HS-27A (cell line): ENCODE measurements around the gene GM2A.
A peak's percentile ranks its signal among the peaks of the same experiment; 100 is the strongest.

Experiments
- DNase-seq: peaks from one replicate; pipeline ENCODE4 v3.0.0-alpha.2; 2012; ENCODE audit warnings: low read depth, missing footprints

GM2A gene

DNA sequence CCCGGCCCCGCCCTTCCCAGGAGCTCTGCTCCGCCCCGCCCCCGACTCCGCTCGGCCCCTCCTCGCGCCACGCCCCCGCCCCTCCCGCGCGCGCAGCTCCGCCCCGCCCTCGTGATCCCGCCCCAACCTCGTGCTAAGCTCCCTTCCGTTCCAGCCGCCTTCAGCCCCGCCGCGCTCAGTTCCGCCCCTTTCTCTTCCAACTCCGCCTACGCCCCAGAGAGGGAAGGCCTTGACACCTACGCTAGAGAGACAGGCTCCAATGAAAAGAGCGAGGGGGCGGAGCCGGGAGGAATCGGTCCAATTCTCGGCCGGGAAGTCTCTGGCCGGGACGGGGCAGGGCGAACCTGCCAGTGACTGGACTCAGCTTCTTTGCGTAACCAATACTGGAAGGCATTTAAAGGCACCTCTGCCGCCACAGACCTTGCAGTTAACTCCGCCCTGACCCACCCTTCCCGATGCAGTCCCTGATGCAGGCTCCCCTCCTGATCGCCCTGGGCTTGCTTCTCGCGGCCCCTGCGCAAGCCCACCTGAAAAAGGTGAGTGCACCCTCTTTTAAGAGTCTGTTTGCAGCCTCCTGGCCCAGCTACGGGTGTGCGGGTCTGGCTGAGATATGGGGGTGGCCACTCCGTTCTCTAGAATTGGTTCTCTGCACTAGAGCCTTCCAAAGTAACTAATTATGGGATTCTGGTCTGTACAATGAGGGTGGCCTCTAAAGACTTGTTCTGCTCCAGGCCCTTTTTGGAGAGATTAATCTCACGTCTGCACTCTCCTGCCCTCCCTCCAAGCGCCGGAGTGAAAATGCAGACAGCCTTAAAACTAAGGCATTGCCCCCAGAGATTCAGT is at the start of gene GM2A:
GM2A (plus strand) TSS at position 424 of the 843 bp plus-strand sequence; CDS start at position 456, 32 bp downstream.
- DNase-seq: peak; percentile 88

DNA sequence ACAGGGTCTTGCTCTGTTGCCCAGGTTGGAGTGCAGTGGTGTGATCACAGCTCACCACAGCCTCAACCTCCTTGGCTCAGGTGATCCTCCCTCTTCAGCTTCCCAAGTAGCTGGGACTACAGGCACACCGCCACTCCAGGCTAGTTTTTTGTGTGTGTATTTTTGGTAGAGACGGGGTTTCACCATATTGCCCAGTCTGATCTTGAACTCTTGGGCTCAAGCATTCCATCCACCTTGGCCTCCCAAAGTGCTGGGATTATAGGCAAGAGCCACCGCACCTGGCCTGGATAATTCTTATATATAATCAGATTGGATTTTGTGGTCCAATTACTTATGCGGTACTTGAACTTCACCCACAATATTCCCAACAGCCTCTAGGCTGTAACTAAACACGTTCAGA is 48.9 kb upstream of the GM2A start:
- no peak for DNase-seq

DNA sequence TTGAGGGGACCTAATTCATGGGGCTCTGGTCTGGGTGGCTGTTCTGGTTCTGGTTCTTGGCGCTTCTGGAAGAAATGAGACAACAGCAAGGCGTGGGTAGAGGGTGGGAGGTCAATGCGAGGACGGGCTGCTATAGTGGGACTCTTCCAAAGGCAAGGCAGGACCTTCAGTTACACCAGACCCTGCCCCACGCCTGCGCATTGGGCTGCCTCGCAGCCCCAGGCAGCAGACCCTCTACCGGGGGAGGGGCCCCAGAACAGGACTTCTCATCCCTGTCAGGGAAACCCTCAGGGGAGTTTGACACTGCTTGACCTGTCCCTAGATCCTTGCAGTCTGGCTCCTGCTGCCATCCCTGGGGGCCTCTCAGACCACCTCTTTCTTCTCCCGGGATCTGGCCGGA is 47.6 kb upstream of the GM2A start:
- DNase-seq: no peak

DNA sequence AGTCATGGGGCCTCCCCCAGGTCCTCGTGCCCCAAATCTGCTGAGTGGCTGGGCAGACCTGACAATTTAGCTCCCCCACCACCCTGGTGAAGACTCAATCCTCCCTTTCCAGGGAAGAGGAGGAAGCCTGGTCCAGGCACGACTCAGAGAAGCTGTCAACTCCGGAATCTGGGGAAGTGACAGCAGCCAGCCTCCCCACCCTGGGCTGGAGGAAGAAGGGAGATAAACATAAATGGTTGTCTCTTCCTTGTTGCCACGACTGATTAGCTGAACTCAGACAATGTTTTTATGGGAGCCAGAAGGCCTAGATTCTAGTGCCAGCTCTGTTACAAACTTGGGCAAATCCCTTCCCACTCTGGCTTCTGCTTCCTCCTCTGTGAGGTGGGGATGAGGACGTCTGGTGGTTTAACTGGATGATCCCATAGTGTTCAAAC is 44.5 kb upstream of the GM2A start:
- no peak for DNase-seq

GRCh38 chr5:151212406-151212798 is 40.6 kb upstream of the GM2A start:
- no peak for DNase-seq

- DNase-seq: no peak
These were observed 39.0 kb upstream of the GM2A start for GRCh38 chr5:151213803-151214613.

DNA sequence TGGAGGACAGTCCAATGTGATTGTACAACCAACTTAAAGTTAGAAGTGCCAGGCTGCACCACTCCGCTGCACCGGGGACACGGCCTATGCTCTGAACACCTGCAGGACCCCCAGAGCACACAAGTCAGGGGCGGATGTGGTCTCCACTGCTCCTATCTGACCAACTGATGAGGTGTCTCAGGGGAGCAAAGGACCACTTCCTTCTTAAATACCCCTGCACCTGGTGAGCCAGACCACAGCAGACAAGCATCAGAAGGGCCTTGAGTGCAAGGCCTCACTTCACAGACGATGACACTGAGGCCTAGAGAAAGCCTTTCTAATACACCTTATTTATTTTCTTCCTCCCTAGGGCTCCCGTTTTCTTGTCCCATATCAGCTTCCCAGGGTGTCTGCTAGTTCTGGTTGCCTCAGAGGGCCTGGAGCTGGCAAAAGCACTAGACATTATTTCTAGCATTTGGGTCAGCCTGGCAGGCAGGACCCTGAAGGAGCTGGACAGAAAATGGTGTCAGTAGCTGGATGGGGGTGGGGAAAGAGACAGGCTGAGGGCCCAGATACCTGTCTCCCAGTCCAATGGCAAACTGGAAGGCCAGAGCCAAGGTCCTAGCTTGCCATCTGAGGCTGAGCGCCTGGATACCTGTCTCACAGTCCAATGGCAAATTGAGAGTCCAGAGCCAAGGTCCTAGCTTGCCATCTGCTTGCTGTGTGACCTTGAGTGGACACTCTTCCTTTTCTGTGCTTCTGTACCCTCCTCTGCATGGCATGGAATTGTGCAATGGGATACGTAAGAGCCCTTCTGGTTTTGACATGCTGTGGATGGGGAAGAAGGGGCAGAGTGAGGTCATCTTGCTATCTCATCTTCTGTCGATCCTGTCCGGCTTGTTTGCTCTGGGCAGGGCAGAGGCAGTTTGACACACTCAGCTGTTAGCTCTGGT is 38.1 kb upstream of the GM2A start:
- DNase-seq: no peak

- DNase-seq: no peak
These were observed 37.5 kb upstream of the GM2A start for GRCh38 chr5:151215546-151215880.

DNA sequence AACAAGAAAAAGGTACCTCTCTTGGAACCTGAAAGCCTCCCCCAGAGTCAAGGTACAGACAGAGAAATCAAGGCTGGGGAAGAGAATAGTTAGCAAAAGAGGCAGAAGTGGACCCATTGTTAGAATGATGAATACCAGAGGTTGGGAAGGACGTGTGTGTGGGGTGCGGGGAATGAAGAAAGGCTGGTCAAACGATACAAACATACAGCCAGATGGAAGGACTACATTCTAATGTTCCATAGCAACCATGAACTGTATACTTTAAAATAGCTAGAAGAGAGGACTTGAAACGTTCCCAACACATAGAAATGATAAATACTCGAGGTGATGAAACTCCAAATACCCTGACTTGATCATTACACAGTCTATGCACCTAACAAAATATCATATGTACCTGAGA is 36.2 kb upstream of the GM2A start:
- DNase-seq: no peak

DNA sequence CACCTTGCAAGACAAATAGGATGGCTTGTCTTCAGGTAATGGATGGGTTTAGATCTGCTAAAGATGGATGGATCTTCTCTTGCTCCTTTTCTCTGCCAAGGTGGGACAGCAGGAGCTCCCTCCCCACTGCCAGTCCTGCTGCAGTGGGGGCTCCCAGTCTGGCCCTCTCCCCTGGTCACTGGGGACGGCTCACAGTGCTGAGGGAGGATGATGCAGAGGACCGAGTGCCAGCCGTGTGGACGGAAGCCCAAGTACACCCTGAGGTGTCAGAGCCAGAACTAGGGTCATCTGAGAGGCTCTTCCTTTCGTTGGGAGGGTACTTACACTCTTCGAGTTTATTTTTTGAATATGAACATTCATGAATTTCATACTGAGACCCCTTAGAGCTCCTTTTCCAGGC is 34.8 kb upstream of the GM2A start:
- DNase-seq: no peak

- DNase-seq: no peak
These were observed 33.8 kb upstream of the GM2A start for GRCh38 chr5:151219138-151219537.

DNA sequence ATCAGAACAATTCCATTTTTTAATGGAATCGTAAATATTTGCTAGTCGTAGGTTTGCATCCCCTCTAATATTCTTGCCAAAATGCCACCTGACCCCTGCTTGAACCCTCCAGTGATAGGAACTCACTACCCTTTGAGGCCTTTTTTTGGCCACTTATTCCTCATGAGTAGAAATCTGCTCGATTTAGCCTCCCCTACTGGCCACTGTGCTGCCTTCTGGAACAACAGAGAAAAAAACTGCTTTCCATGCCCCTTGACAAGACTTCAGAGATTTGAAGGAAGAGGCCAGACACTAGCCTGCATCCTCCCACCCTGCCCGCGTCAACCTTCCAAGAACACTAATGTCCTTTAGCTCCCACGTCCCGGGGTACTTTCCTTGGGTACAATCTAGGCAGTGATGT is 33.2 kb upstream of the GM2A start:
- DNase-seq: no peak

- DNase-seq: no peak
These were observed 31.4 kb upstream of the GM2A start for GRCh38 chr5:151221574-151221973.

DNA sequence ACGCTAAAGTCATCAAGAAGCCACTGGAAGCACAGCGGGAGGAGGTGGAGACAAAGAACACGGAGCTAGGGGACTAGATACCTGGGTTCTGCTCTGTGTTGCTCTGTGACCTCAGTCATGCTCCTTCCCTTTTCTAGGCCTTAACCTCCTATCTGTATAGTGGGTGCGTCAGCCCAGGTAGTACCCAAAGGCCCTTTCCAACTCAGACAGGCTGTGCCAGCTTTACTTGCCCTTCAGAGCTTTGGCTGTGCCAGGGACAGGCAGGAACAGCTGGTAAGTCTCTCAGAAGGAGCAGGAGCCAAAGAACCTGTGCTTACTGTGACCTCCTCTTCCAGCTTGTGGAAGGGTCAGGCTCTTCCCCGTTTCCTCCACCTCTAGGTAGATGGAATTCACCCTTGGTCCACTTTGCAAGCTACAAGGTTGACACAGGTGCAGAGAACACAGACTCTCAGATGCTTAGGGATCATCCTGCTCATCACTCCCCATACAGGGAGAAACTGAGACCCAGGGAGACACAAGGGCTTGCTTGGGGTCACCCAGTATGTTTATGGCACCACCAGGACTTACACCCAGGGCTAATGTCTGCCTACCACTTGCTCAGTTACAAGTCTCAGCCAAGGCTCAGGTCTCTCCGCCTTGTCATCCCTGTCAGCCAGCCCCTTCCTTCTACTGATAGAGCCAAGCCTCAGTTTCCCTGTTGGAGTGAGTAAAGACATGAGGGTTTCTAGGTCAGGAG is 30.8 kb upstream of the GM2A start:
- DNase-seq: no peak

DNA sequence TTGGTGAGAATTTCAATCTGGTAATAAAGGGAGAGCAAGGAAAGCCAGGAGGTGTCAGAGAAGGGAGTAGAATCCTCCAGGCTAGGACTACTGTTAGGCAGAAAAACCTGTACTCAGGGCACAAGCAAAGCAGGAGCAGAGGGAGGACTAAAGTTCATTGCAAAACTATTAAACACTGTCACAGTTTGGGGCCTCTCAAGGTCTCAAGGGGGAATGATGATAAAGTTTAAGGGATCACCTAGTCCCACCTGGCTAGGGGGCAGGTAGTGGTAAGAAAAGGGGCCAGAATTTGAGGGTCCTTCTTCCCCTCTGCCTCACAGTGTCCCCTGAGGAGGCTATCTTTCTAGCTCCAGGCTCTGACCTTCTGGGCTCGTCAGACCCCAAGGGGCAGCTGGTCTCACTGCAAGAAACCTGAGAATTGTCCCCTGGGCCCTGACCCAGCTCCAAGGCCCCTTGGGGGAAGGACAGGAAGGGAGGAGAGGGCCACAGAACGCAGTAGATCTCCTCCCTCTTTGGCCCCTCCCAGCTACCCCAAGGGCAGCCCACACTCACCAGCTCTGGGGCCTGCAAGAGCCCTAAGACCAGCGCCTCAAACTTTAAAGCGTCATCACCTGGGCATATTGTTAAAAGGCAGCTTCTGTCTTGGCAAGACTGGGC is 30.1 kb upstream of the GM2A start:
- DNase-seq: no peak

GRCh38 chr5:151223447-151224264 is 29.3 kb upstream of the GM2A start, which contains the start of gene CCDC69:
Gene CCDC69, minus strand, starts transcription at chr5:151224092. Its CDS starts 122 bp downstream, at chr5:151223970.
- no peak for DNase-seq

- DNase-seq: no peak
These were observed 28.6 kb upstream of the GM2A start for GRCh38 chr5:151224372-151224771.

DNA sequence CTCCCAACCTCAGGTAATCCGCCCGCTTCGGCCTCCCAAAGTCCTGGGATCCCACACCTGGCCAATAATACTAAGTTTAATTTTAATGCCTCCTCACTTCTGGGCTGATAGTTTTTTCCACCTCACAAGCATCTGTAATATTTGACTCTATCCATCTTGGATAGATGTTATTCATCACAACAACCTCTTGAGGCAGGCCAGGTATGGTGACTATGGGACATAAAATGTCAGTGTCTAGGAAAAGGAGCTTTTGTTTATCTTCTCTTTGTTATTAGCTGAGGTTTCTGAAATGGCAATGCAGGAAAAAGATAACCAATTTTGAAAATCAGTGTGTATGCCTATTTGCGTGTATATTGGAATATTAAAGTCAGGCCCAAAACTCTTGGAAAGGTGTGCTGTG is 27.9 kb upstream of the GM2A start:
- DNase-seq: no peak

DNA sequence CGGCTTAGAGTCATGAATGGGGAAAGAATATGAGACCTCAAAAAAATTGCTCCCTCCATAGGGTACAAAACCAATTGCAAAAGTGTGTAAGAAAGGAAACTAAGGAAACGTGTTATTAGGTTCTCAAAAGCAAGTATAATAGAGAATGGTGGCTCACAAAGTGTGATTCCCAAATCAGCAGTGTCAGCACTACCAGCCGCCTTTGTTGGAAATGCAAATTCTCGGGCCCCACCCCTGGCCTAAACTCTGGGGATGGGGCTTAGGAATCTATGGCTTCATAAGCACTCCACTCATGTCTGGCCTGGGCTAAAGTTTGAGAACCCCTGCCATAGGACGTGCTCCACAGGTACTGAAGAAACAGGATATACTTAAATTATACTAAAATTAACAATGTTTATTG is 27.5 kb upstream of the GM2A start:
- DNase-seq: no peak

- DNase-seq: no peak
These were observed 25.0 kb upstream of the GM2A start for GRCh38 chr5:151227918-151228447.
